Measurements from ENCODE around the gene HIVEP3.

The HIVEP3 gene

GRCh38 chr1:41868241-41868998 is 50.3 kb downstream of the HIVEP3 start:
- FAIRE-seq, result no peak

DNA sequence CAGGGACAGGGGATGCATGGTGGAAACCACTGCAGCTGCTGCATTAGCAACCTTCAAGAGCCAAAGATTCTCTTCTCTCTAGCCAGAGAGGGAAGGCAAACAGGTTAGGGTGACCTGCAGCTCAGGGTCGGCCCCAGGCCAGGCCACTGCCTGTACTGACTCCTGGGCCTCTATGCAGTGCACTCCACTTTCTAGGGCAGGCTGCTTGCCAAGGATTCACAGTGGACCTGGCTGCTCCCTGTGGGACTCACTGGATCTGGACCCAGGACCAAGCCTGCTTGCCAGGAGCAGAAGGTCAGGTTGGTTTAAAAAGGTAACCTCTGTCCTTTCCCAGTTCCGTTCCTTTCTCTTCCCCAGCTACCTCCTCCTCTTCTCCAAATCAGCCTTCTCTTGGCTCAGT is 52.4 kb downstream of the HIVEP3 start:
- FAIRE-seq, result no peak

DNA sequence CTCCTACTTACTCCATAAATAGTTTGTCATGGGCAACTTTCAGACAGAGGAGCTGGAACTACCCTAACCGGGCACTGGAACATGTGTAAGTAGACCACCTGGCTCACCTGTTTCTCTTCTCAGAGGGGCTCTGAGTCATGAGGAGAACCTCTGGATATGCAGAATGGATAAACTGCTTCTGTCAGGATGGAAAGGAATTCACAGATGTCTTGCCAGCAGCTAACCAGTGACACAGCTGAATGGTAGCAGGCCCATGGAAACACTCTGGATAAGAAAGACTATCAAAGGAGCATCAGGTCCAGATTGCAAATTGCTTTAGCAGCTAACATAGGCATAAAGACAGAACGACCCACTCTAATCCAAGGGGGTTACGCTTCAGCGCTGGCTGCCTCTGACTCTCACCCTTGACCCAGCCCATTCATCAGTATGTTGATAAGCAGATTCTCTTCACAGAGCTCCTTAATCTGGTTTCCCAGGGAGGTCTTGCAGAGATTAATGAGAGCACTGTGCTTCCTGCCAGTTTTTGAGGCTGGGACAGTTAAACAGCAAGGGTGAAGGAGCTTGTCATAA is 54.2 kb downstream of the HIVEP3 start:
- no peak for FAIRE-seq

DNA sequence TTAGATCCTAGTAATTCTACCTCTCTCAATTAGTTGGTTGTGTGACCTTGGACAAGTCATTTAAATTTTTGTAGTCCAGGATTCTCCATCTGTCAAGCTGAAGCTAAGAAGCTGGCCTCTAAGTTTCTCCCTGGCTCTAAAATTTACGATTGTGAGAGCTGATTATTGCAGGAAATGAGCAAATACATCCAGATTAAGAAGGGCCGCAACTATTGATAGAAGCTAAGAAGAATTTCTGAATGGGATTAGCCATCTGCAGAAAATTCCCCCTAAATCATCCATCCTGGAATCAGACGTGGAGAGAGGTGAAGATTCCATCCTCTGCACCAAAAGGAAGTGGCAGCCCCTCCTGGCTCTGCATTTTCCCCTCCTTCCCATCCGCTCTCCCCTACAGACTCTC is 55.0 kb downstream of the HIVEP3 start:
- no peak for FAIRE-seq

GRCh38 chr1:41862384-41863221 is 56.1 kb downstream of the HIVEP3 start:
- no peak for FAIRE-seq

- FAIRE-seq, result no peak
Observed at GRCh38 chr1:41861535-41862383, 57.0 kb downstream of the HIVEP3 start.

DNA sequence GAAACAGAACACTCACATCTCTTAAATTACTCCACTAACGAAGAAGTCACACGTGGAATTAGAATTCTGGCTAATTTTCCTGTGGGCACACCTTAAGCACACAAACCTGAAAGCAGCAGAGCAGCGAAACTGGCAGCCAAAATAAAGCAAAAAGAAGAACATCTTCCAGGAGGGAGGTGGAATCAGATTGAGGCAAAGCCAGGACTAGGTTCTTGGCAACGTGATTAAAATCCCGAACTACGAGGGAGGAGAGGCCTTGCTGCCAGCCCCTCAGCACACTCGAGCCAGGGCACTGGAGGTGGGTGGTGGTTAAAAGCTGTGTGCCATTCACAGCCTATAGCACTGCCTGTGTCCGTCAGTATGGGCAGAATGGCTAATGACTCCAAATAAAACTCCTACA is 58.0 kb downstream of the HIVEP3 start:
- FAIRE-seq, result no peak

GRCh38 chr1:41860214-41860613 is 58.5 kb downstream of the HIVEP3 start:
- no peak for FAIRE-seq

GRCh38 chr1:41859686-41860085 is 59.0 kb downstream of the HIVEP3 start:
- no peak for FAIRE-seq

- no peak for FAIRE-seq
Observed at GRCh38 chr1:41856944-41857285, 61.8 kb downstream of the HIVEP3 start.

DNA sequence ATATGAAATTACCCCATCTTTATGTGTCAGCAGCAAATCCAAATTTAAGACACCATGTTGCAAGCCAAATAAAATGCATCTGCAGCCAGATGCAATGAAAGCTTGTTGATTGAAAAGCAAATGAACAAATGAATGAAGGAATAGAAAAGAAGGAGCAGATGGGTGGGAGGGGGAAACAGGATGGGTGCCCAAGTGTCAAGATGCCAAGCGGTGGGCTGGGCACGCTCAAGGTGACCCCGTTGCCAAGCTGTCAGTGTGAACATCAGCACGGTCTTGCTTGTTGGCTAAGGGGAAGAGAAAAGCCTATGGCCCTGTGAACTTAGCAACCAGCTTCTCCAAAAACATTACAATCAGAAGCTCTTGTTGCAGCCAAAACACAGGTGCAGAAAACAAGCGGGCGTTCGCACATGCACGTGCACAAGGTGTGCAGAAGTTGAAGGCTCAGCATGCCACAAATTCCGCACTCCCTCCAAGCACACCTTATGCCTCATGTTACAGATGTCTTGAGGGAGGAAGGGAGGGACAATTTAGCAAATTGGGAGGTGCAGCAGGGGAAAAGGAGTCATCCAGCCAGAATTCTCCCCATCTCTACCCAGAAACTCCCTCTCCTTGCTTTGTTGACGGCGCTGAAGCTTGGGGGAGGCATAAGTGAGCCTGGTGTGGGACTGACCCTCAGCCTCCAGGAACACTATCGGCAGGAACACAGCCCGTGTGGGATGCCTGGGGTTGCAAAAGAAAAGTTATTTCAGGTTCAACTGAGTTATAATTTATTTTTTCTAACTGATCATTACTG is 62.4 kb downstream of the HIVEP3 start:
- FAIRE-seq, result no peak

GRCh38 chr1:41855713-41856112 is 63.0 kb downstream of the HIVEP3 start:
- no peak for FAIRE-seq

DNA sequence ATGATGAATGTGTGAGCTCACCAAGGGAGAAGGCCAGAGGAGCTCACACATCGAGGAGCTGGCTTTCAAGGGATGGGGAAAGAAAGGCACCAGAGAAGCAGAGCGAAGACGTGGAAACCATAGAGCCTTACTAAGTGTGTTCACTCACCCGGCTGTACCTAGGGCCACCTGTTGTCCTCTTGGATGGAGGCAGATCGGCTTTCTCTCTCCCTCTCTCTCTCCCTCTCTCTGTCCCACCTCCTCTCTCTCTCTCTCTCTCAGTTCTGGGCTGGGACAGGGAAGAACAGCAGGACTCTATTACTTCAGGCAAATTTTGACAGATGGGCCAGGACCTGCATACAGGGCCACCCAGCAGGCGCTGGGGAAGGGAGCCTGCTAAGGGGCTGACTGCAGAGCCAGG is 64.8 kb downstream of the HIVEP3 start:
- no peak for FAIRE-seq

- no peak for FAIRE-seq
Observed at GRCh38 chr1:41852091-41852490, 66.6 kb downstream of the HIVEP3 start.

DNA sequence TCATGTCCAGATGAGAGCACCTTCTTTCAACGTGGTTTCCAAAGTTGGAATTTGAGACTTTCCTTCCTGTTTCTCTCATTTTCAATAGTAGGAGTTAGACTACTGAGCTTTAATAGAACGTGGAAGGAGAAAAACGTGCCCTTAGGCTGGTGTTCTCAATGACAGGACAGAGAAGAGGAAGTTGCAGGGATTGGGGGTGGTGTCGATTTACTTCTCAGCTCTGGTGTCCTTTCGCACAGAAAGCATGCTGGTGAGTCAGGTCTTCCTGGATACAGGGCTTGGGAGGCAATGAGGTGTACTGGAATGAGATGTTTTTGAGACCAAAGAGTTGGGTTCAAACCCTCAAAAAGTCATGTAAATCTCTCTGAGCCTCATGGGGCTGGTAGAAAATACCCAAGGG is 67.1 kb downstream of the HIVEP3 start:
- FAIRE-seq, result no peak

- no peak for FAIRE-seq
Observed at GRCh38 chr1:41850029-41850428, 68.7 kb downstream of the HIVEP3 start.

GRCh38 chr1:41849211-41849759 is 69.4 kb downstream of the HIVEP3 start:
- no peak for FAIRE-seq

DNA sequence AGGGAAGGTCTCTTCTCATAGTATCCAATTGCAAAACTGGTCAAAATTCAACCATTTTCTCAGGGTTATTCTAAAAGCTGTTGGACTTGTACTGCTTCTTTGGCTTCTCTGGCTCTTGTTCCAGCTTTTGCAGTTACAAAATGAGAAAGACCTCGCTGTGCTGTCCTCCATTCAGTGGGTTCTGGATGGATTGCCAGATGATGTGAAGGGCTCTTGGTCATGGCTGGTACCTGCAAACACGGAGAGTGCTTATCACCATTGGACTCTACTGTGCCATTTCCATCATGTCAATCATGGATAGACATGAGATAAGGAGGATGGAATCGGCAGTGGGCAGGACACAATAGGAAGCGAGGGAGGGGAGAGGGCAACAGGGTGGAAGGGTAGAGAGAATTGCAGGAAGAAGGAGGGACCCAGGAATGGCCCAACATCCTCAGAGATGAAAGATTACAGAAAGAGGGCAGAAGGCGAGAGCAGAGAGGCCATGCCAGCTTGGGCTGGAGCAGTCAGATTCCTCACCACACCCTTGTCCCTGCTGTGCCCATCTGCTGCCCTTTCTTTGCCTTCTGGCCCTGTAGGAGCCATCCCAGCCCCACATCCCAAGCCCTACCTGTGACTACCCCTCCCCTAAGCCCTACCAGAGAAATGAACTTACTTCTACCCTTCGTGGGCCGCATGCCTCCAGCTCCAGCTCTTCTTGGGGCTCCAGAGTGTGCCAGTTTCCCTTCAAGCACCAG is 70.3 kb downstream of the HIVEP3 start:
- no peak for FAIRE-seq

- no peak for FAIRE-seq
Observed at GRCh38 chr1:41847733-41848132, 71.0 kb downstream of the HIVEP3 start.

DNA sequence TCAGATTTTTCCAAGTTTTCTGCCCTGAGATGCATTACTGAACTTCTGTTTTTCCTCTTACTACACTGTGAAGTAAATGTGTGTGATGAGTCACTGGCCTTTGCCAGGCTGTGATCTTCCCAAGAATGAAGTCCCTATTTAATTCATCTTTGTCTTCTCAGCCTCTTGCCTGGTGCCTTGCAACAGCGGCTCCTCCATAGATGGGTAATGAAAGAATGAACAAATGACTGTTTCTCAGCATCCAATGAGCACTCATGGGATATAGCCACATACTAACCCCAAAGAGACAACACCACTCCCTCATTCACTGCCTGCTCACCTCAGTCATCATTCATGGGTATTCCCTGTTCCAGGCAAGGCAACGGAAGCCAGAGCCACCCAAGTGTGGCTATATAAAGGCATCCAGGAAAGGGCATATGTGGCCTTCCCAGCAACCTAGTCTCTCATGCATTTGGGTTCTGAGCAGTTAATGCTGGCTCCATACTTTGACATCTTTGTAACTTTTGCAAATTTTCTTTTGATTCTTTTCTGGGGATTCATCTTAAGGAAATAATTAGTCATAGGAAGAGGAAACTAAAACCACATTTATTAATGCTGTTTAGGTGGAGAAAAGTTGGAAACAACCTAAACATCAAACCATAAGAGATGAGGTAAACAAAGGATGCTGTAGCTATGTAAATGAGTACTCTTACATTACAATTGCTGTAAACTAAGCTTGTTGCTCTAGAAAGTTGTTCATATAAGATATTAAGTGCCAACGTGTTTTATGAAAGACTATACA is 71.9 kb downstream of the HIVEP3 start:
- no peak for FAIRE-seq

Data from TTC549 (cell line).